Hypothalamus (tissue), 51 donors: ENCODE data around the gene ARHGEF4.

Source experiments
- DNase-seq, 51 donors: peaks; one replicate each; lab custom pipeline; 2025; lab: John Stamatoyannopoulos, UW

The ARHGEF4 gene

GRCh38 chr2:130913891-130914290, 77.2 kb downstream of the ARHGEF4 start:
- no peak for DNase-seq

- DNase-seq = no peak
Measured at GRCh38 chr2:130915149-130915548, 78.4 kb downstream of the ARHGEF4 start.

GRCh38 chr2:130915595-130916437, 79.1 kb downstream of the ARHGEF4 start:
- no peak for DNase-seq

- DNase-seq = no peak
Measured at GRCh38 chr2:130916438-130916705, 79.7 kb downstream of the ARHGEF4 start.

- DNase-seq = peak in 4 of 51 donors; percentile 8 to 14 (median 11)
Measured at GRCh38 chr2:130917006-130917688, 80.4 kb downstream of the ARHGEF4 start.

GRCh38 chr2:130918393-130918792, 81.7 kb downstream of the ARHGEF4 start:
- no peak for DNase-seq

- DNase-seq = peak in 46 of 51 donors; percentile 12 to 85 (median 60)
Measured at GRCh38 chr2:130920415-130921163, 83.9 kb downstream of the ARHGEF4 start.

- DNase-seq = no peak
Measured at GRCh38 chr2:130921164-130921476, 84.4 kb downstream of the ARHGEF4 start.

- DNase-seq = no peak
Measured at GRCh38 chr2:130922417-130922816, 85.7 kb downstream of the ARHGEF4 start.

- no peak for DNase-seq
Measured at GRCh38 chr2:130928385-130928784, 91.7 kb downstream of the ARHGEF4 start.

GRCh38 chr2:130930740-130931659, 94.3 kb downstream of the ARHGEF4 start:
- no peak for DNase-seq

GRCh38 chr2:130933501-130933900, 96.8 kb downstream of the ARHGEF4 start:
- no peak for DNase-seq

- DNase-seq = no peak
Measured at GRCh38 chr2:130936451-130936850, 99.7 kb downstream of the ARHGEF4 start.

GRCh38 chr2:130947967-130948366, 111.3 kb downstream of the ARHGEF4 start:
- DNase-seq = no peak

- DNase-seq = no peak
Measured at GRCh38 chr2:130949954-130950353, 113.2 kb downstream of the ARHGEF4 start.

- no peak for DNase-seq
Measured at GRCh38 chr2:130951018-130951417, 114.3 kb downstream of the ARHGEF4 start.

GRCh38 chr2:130954873-130955272, 118.2 kb downstream of the ARHGEF4 start:
- no peak for DNase-seq

- DNase-seq = no peak
Measured at GRCh38 chr2:130957915-130958314, 121.2 kb downstream of the ARHGEF4 start.

- DNase-seq = peak in 11 of 51 donors; percentile 13 to 47 (median 26)
Measured at GRCh38 chr2:130963196-130963848, 126.6 kb downstream of the ARHGEF4 start.
